H1 (cell line): ENCODE data around the gene GSTM2. TPM values are rescaled to one million over a fixed set of nuclear protein-coding genes. Genes with fewer than 3 reads are reported as not detected.

Experiments
- CTCF ChIA-PET: fragments of 300-600 bp; sonication (Branson Sonifier 250); formaldehyde crosslinking; loops from one replicate; lab custom pipeline; 2021; ENCODE audit not compliant: partially characterized antibody; lab: Charles Lee
- POLR2A ChIA-PET: fragments of 300-600 bp; sonication (Branson Sonifier 250); formaldehyde crosslinking; loops from one replicate; lab custom pipeline; 2021; ENCODE audit warnings: inconsistent platforms; ENCODE audit not compliant: partially characterized antibody; lab: Charles Lee
- DNase-seq, 2 experiments: peaks; one replicate each; pipeline versions ENCODE4 v3.0.0 to v3.0.0-alpha.2; 2010 to 2022; ENCODE audit warnings: low spot score in 2 of 2, low read depth in 1 of 2, mixed read lengths in 1 of 2
- FAIRE-seq: peaks from 2 replicates; lab custom pipeline; 2011; peaks lifted over from hg19 to GRCh38; lab: Jason Lieb, UNC
- H2AFZ ChIP-seq: 2 replicates; pipeline ENCODE4 v1.8.1; 2012; ENCODE audit warnings: low read length, inconsistent platforms
- H2AK5ac ChIP-seq: 2 replicates; pipeline ENCODE4 v1.6.1; 2013; ENCODE audit warnings: low read depth, low read length
- H2BK120ac ChIP-seq: replicated peaks from 2 replicates; pipeline ENCODE3; 2013; ENCODE audit warnings: low read depth, low read length, inconsistent platforms
- H2BK12ac ChIP-seq: 2 replicates; pipeline ENCODE4 v1.6.1; 2013; ENCODE audit warnings: low read depth, low read length
- H2BK15ac ChIP-seq: 2 replicates; pipeline ENCODE4 v1.6.1; 2013; ENCODE audit warnings: low read length
- H2BK20ac ChIP-seq: 2 replicates; pipeline ENCODE4 v1.6.1; 2013; ENCODE audit warnings: low read length
- H2BK5ac ChIP-seq: 2 replicates; pipeline ENCODE4 v1.6.1; 2013; ENCODE audit warnings: low read depth, low read length
- H3K14ac ChIP-seq: 2 replicates; pipeline ENCODE4 v1.6.1; 2013; ENCODE audit warnings: inconsistent platforms; ENCODE audit not compliant: insufficient read length
- H3K18ac ChIP-seq: 2 replicates; pipeline ENCODE4 v1.6.1; 2013; ENCODE audit warnings: low read length; ENCODE audit errors: extremely low read depth
- H3K23ac ChIP-seq: 2 replicates; pipeline ENCODE4 v1.6.1; 2013; ENCODE audit warnings: inconsistent platforms; ENCODE audit not compliant: insufficient read length
- H3K23me2 ChIP-seq: 2 replicates; pipeline ENCODE4 v1.6.1; 2013; ENCODE audit warnings: low read depth, low read length
- H3K27ac ChIP-seq: 2 replicates; pipeline ENCODE4 v1.6.1; 2011; ENCODE audit warnings: low read depth, low read length, inconsistent platforms
- H3K27me3 ChIP-seq, 4 experiments: replicated peaks in 1 of 4; 1 replicate in 1 of 4; 2 replicates in 3 of 4; pipeline versions ENCODE4 v1.6.1 to v1.8.1; 2011 to 2013; ENCODE audit warnings: low read length in 3 of 4, mild to moderate bottlenecking in 3 of 4, inconsistent platforms in 2 of 4, mixed read lengths in 2 of 4, moderate library complexity in 1 of 4; ENCODE audit not compliant: control insufficient read depth in 3 of 4, insufficient read depth in 3 of 4; ENCODE audit errors: extremely low read depth in 1 of 4
- H3K36me3 ChIP-seq, 4 experiments: 2 replicates each; pipeline versions ENCODE4 v1.6.1 to v1.8.1; 2011 to 2013; ENCODE audit warnings: mild to moderate bottlenecking in 4 of 4, low read length in 3 of 4, moderate library complexity in 2 of 4, control low read depth in 1 of 4, inconsistent platforms in 1 of 4; ENCODE audit not compliant: insufficient read depth in 4 of 4, control insufficient read depth in 2 of 4
- H3K4ac ChIP-seq: replicated peaks from 2 replicates; pipeline ENCODE3; 2013; ENCODE audit warnings: low read length, low read depth, mixed read lengths, inconsistent platforms; ENCODE audit not compliant: insufficient read length
- H3K4me1 ChIP-seq, 4 experiments: replicated peaks in 1 of 4; 1 replicate in 1 of 4; 2 replicates in 3 of 4; pipeline versions ENCODE4 v1.6.1 to v1.8.1; 2011 to 2013; ENCODE audit warnings: low read length in 3 of 4, inconsistent platforms in 2 of 4, mixed read lengths in 1 of 4; ENCODE audit not compliant: insufficient read depth in 4 of 4, control insufficient read depth in 3 of 4
- H3K4me2 ChIP-seq, 2 experiments: 2 replicates each; pipeline versions ENCODE4 v1.6.1 to v1.8.1; 2011 to 2013; ENCODE audit warnings: low read depth in 2 of 2, low read length in 2 of 2, control low read depth in 1 of 2, inconsistent platforms in 1 of 2, mild to moderate bottlenecking in 1 of 2; ENCODE audit not compliant: insufficient read depth in 1 of 2
- H3K4me3 ChIP-seq, 4 experiments: fragments of 200-600, 300-600 bp in 1 of 4; sonication (generic), shearing (Covaris generic), sonication (Bioruptor Twin) in 1 of 4; 2 replicates each; pipeline versions ENCODE4 v1.5.1 to v1.8.1; 2011 to 2016; ENCODE audit warnings: low read length in 4 of 4, low read depth in 3 of 4, control low read depth in 2 of 4, inconsistent platforms in 2 of 4, mild to moderate bottlenecking in 2 of 4, mixed read lengths in 1 of 4, moderate library complexity in 1 of 4; ENCODE audit not compliant: insufficient read depth in 2 of 4; ENCODE audit errors: extremely low read depth in 1 of 4
- H3K56ac ChIP-seq: replicated peaks from 2 replicates; pipeline ENCODE3; 2013; ENCODE audit warnings: low read depth, mild to moderate bottlenecking, mixed read lengths, low read length, inconsistent platforms; ENCODE audit not compliant: insufficient read length
- H3K79me1 ChIP-seq: 2 replicates; pipeline ENCODE4 v1.6.1; 2013; ENCODE audit warnings: low read depth, low read length, control low read depth
- H3K79me2 ChIP-seq, 2 experiments: 2 replicates each; pipeline versions ENCODE4 v1.6.1 to v1.8.1; 2012 to 2013; ENCODE audit warnings: low read length in 2 of 2, mild to moderate bottlenecking in 2 of 2, inconsistent platforms in 1 of 2; ENCODE audit not compliant: insufficient read depth in 2 of 2, control insufficient read depth in 1 of 2
- H3K9ac ChIP-seq, 4 experiments: replicated peaks in 1 of 4; 1 replicate in 1 of 4; 2 replicates in 3 of 4; pipeline versions ENCODE4 v1.6.1 to v1.8.1; 2011 to 2013; ENCODE audit warnings: low read depth in 3 of 4, low read length in 3 of 4, control low read depth in 2 of 4, mild to moderate bottlenecking in 2 of 4, moderate library complexity in 2 of 4, inconsistent platforms in 1 of 4; ENCODE audit errors: extremely low read depth in 1 of 4
- H3K9me3 ChIP-seq, 2 experiments: 2 replicates each; pipeline versions ENCODE4 v1.6.1 to v1.8.1; 2012 to 2013; ENCODE audit warnings: mild to moderate bottlenecking in 2 of 2, moderate library complexity in 2 of 2, control low read depth in 1 of 2, inconsistent platforms in 1 of 2, low read depth in 1 of 2, low read length in 1 of 2, mixed read lengths in 1 of 2; ENCODE audit not compliant: insufficient read depth in 2 of 2
- H4K20me1 ChIP-seq, 2 experiments: replicated peaks in 1 of 2; 2 replicates each; pipeline versions ENCODE3 to v1.8.1; 2011 to 2013; ENCODE audit warnings: inconsistent platforms in 2 of 2, low read length in 2 of 2, mild to moderate bottlenecking in 1 of 2; ENCODE audit not compliant: insufficient read depth in 2 of 2, control insufficient read depth in 1 of 2
- H4K5ac ChIP-seq: 2 replicates; pipeline ENCODE4 v1.6.1; 2013; ENCODE audit warnings: low read length, low read depth, mixed read lengths, inconsistent platforms; ENCODE audit not compliant: insufficient read length
- H4K8ac ChIP-seq: 2 replicates; pipeline ENCODE4 v1.8.0; 2013; ENCODE audit warnings: mild to moderate bottlenecking, moderate library complexity, low read length, inconsistent platforms; ENCODE audit not compliant: insufficient read depth; ENCODE audit errors: extremely low read depth
- H4K91ac ChIP-seq: replicated peaks from 2 replicates; pipeline ENCODE3; 2013; ENCODE audit warnings: low read length, mixed read lengths, inconsistent platforms; ENCODE audit not compliant: insufficient read length
- GABPA ChIP-seq: IDR thresholded peaks from 2 replicates; pipeline ENCODE4 v1.6.1; 2011; ENCODE audit warnings: mild to moderate bottlenecking, low read length, moderate library complexity, borderline replicate concordance; ENCODE audit not compliant: insufficient read depth
- RNF2 ChIP-seq: fragments of 200-900, 300-1000 bp; sonication (generic); IDR thresholded peaks from 2 replicates; pipeline ENCODE4 v1.7.1; 2016; ENCODE audit warnings: borderline replicate concordance, low read depth, mild to moderate bottlenecking, antibody characterized with exemption, low read length; ENCODE audit not compliant: poor library complexity, severe bottlenecking; ENCODE audit errors: missing control alignments
- TBP ChIP-seq: IDR thresholded peaks from 2 replicates; pipeline ENCODE4 v1.6.1; 2011; ENCODE audit warnings: low read depth, low read length, improper control_type of control experiment
- TEAD4 ChIP-seq: IDR thresholded peaks from 2 replicates; pipeline ENCODE4 v1.6.1; 2012; ENCODE audit warnings: low read depth, low read length, inconsistent platforms, mixed read lengths
- WGBS, 2 experiments: shearing (Covaris generic) in 1 of 2; methylation state at CpG; one replicate each; pipeline versions ENCODE4 v1.1.6 to v1.1.7; 2013 to 2015; ENCODE audit warnings: low lambda C conversion rate in 2 of 2, mixed read lengths in 2 of 2, inconsistent platforms in 1 of 2, low coverage in 1 of 2, missing lambda C conversion rate in 1 of 2; ENCODE audit not compliant: insufficient replicate concordance in 2 of 2, insufficient coverage in 1 of 2, insufficient read length in 1 of 2; ENCODE audit errors: extremely low coverage in 1 of 2, missing lambda C conversion rate in 1 of 2; 5-methylcytosine and 5-hydroxymethylcytosine counted together
- polyA plus RNA-seq, 7 experiments: library from polyadenylated mRNA; depleted of rRNA in 3 of 7; stranded (reverse) in 5 of 7; unstranded in 2 of 7; fragments of >200 nt in 5 of 7; fragments of 200-250 nt in 2 of 7; gene quantifications; 1 replicate in 5 of 7; 2 replicates in 1 of 7; 4 replicates in 1 of 7; pipeline versions ENCODE4 v1.2.1 to v1.2.3, GENCODE V29; 2011 to 2013; ENCODE audit warnings: missing spikeins in 2 of 7, mixed read lengths in 2 of 7
- total RNA-seq: library from RNA; stranded (reverse); fragmentation: NEBNext Ultra II Directional; extraction: Animal tissue kit (Norgen Biotek cat#: 25700); gene quantifications from 2 replicates; pipeline ENCODE4 v1.2.1, GENCODE V29; 2021

GSTM2 gene
- total and polyA plus RNA-seq, 2 of the 8 experiments (the other 6 are each of a cell fraction or from before 2014, with no cell fraction given), result 9.6 to 23.1 TPM

GRCh38 chr1:109649491-109649914 lies 18.4 kb upstream of the GSTM2 start:
- H3K4me3 ChIP-seq, result no peak overlapping the region
- DNase-seq, result no peak

More at GRCh38 chr1:109649491-109649914, 18.4 kb upstream of the GSTM2 start:
- Histone ChIP-seq H3K27me3 (peaks cover 0 to 2% (median 2%) of the 10 kb centered on the region in 4 experiments; a peak in 6 of 7 replicates), H3K23ac (no peak overlapping the region), H4K91ac (no peak overlapping the region), H3K14ac (no peak overlapping the region), H3K4me2 (no peak overlapping the region), H2BK120ac (no peak overlapping the region), H3K23me2 (no peaks in the 10 kb centered on the region), H3K56ac (no peak overlapping the region), H2BK12ac (no peak overlapping the region), H3K36me3 (no peaks in the 10 kb centered on the region), H3K79me1 (no peaks in the 10 kb centered on the region), H3K27ac (no peak overlapping the region), H2AFZ (no peak overlapping the region), H2AK5ac (no peak overlapping the region), H3K79me2 (no peaks in the 10 kb centered on the region), H3K9me3 (no peaks in the 10 kb centered on the region), H3K18ac (no peak overlapping the region), H4K20me1 (no peaks in the 10 kb centered on the region), H2BK5ac (no peak overlapping the region), H2BK15ac (no peak overlapping the region), H4K8ac (no peak overlapping the region), H3K4me1 (no peaks in the 10 kb centered on the region), H3K4ac (no peak overlapping the region), H4K5ac (no peak overlapping the region), H3K9ac (no peak overlapping the region), H2BK20ac (no peak overlapping the region)
- WGBS, 2 experiments, result 84% methylated on average over 4 of the region's 4 CpGs; no CpG with 5 or more reads in 1 of the 2 experiments
- POLR2A ChIA-PET, result interaction anchor here (0.6 to 1.8 kb wide), 4 partner anchors 9 to 532 kb away, joined by 3 read pairs; no protein-coding TSS in a partner anchor
- CTCF ChIA-PET, result interaction anchor here (0.8 to 11.8 kb wide), 12 partner anchors 9 to 124 kb away, joined by 3 to 185 read pairs (median 4); partner anchors contain the start of genes GSTM1 and GSTM2
- no peak for TF ChIP-seq RNF2
- no peak for TF ChIP-seq GABPA
- TF ChIP-seq TBP, result no peak
- no peak for TF ChIP-seq TEAD4
- FAIRE-seq, result no peak
